H9 (cell line): Measurements from ENCODE around the gene NPAS3. TPM values are rescaled to one million over a fixed set of nuclear protein-coding genes. Genes with fewer than 3 reads are reported as not detected.

Experiments
- DNase-seq: peaks from one replicate; pipeline ENCODE4 v3.0.0-alpha.2; 2017
- H2AFZ ChIP-seq: one replicate; pipeline ENCODE4 v1.6.1; 2013; ENCODE audit warnings: mild to moderate bottlenecking, low read length, control low read depth, moderate library complexity
- H2AK5ac ChIP-seq: 2 replicates; pipeline ENCODE4 v1.6.1; 2013; ENCODE audit warnings: low read length, control low read depth, mixed read lengths; ENCODE audit not compliant: insufficient read length
- H2BK120ac ChIP-seq: one replicate; pipeline ENCODE4 v1.6.1; 2013; ENCODE audit warnings: low read depth, mild to moderate bottlenecking, low read length, control low read depth, inconsistent platforms; ENCODE audit not compliant: poor library complexity, severe bottlenecking
- H2BK12ac ChIP-seq: 2 replicates; pipeline ENCODE4 v1.6.1; 2013; ENCODE audit warnings: low read length, control low read depth, mixed read lengths, low read depth; ENCODE audit not compliant: insufficient read length
- H2BK15ac ChIP-seq: 2 replicates; pipeline ENCODE4 v1.6.1; 2013; ENCODE audit warnings: low read depth, low read length, control low read depth
- H2BK20ac ChIP-seq: one replicate; pipeline ENCODE4 v1.6.1; 2013; ENCODE audit warnings: low read depth, mild to moderate bottlenecking, low read length, control low read depth, inconsistent platforms; ENCODE audit not compliant: poor library complexity, severe bottlenecking
- H2BK5ac ChIP-seq: 2 replicates; pipeline ENCODE4 v1.6.1; 2013; ENCODE audit warnings: low read length, control low read depth, mixed read lengths; ENCODE audit not compliant: insufficient read length
- H3K14ac ChIP-seq: 2 replicates; pipeline ENCODE4 v1.6.1; 2013; ENCODE audit warnings: low read length, control low read depth; ENCODE audit not compliant: insufficient read depth
- H3K18ac ChIP-seq: 2 replicates; pipeline ENCODE4 v1.6.1; 2013; ENCODE audit warnings: low read depth, mild to moderate bottlenecking, mixed read lengths, low read length, control low read depth; ENCODE audit not compliant: insufficient read length
- H3K23ac ChIP-seq: 2 replicates; pipeline ENCODE4 v1.6.1; 2013; ENCODE audit warnings: low read length, control low read depth, mixed read lengths, low read depth; ENCODE audit not compliant: insufficient read length
- H3K23me2 ChIP-seq: 2 replicates; pipeline ENCODE4 v1.6.1; 2013; ENCODE audit warnings: low read depth, mild to moderate bottlenecking, mixed read lengths, low read length, control low read depth; ENCODE audit not compliant: insufficient read length, poor library complexity, severe bottlenecking
- H3K27ac ChIP-seq: 2 replicates; pipeline ENCODE4 v1.5.1; 2013; ENCODE audit warnings: low read length, control low read depth, mixed read lengths, low read depth; ENCODE audit not compliant: insufficient read length
- H3K27me3 ChIP-seq: 2 replicates; pipeline ENCODE4 v1.6.1; 2013; ENCODE audit warnings: low read length, control low read depth, inconsistent platforms; ENCODE audit not compliant: insufficient read depth
- H3K4ac ChIP-seq: 2 replicates; pipeline ENCODE4 v1.6.1; 2013; ENCODE audit warnings: low read depth, mild to moderate bottlenecking, control low read depth, inconsistent platforms, low read length, moderate library complexity
- H3K4me1 ChIP-seq: 2 replicates; pipeline ENCODE4 v1.6.1; 2013; ENCODE audit warnings: low read length, control low read depth, inconsistent platforms; ENCODE audit not compliant: insufficient read depth
- H3K4me2 ChIP-seq: 2 replicates; pipeline ENCODE4 v1.6.1; 2013; ENCODE audit warnings: low read length, control low read depth, mixed read lengths; ENCODE audit not compliant: insufficient read length, insufficient read depth
- H3K56ac ChIP-seq: 2 replicates; pipeline ENCODE4 v1.6.1; 2013; ENCODE audit warnings: low read depth, mild to moderate bottlenecking, mixed read lengths, low read length, control low read depth; ENCODE audit not compliant: insufficient read length
- H3K79me1 ChIP-seq: 2 replicates; pipeline ENCODE4 v1.6.1; 2013; ENCODE audit warnings: low read depth, mild to moderate bottlenecking, moderate library complexity, low read length, control low read depth, inconsistent platforms; ENCODE audit not compliant: insufficient read depth, poor library complexity, severe bottlenecking
- H3K79me2 ChIP-seq: 2 replicates; pipeline ENCODE4 v1.6.1; 2013; ENCODE audit warnings: low read length, control low read depth, inconsistent platforms; ENCODE audit not compliant: insufficient read depth
- H3K9ac ChIP-seq: 2 replicates; pipeline ENCODE4 v1.6.1; 2013; ENCODE audit warnings: low read length, control low read depth, mixed read lengths; ENCODE audit not compliant: insufficient read length; ENCODE audit errors: extremely low read depth
- H3K9me3 ChIP-seq: one replicate; pipeline ENCODE4 v1.6.1; 2013; ENCODE audit warnings: low read depth, low read length, inconsistent platforms; ENCODE audit not compliant: control insufficient read depth
- H3T11ph ChIP-seq: one replicate; pipeline ENCODE4 v1.6.1; 2013; ENCODE audit warnings: mild to moderate bottlenecking, low read length, control low read depth, inconsistent platforms
- H4K20me1 ChIP-seq: one replicate; pipeline ENCODE4 v1.6.1; 2013; ENCODE audit not compliant: control insufficient read depth, insufficient read length, insufficient read depth
- H4K5ac ChIP-seq: 2 replicates; pipeline ENCODE4 v1.6.1; 2013; ENCODE audit warnings: low read depth, mild to moderate bottlenecking, mixed read lengths, low read length, control low read depth; ENCODE audit not compliant: insufficient read length
- H4K8ac ChIP-seq: replicated peaks from 2 replicates; pipeline ENCODE4 v1.6.1; 2013; ENCODE audit warnings: low read length, control low read depth, mixed read lengths, low read depth; ENCODE audit not compliant: insufficient read length
- H4K91ac ChIP-seq: 2 replicates; pipeline ENCODE4 v1.6.1; 2013; ENCODE audit warnings: low read depth, mild to moderate bottlenecking, moderate library complexity, mixed read lengths, low read length, control low read depth; ENCODE audit not compliant: insufficient read length
- H3K27ac Mint-ChIP-seq, 3 experiments: 2 replicates in 2 of 3; 3 replicates in 1 of 3; pipeline ENCODE4 v1.8.0; 2020 to 2021; ENCODE audit warnings: mixed read lengths in 3 of 3, mild to moderate bottlenecking in 1 of 3, moderate library complexity in 1 of 3
- H3K27me3 Mint-ChIP-seq: 2 replicates; pipeline ENCODE4 v1.8.0; 2021; ENCODE audit warnings: low read depth, mild to moderate bottlenecking, moderate library complexity, mixed read lengths
- H3K36me3 Mint-ChIP-seq, 3 experiments: 2 replicates in 2 of 3; 3 replicates in 1 of 3; pipeline ENCODE4 v1.8.0; 2020 to 2021; ENCODE audit warnings: low read depth in 3 of 3, mixed read lengths in 3 of 3; ENCODE audit not compliant: insufficient read depth in 1 of 3
- H3K4me1 Mint-ChIP-seq, 2 experiments: 2 replicates each; pipeline ENCODE4 v1.8.0; 2020; ENCODE audit warnings: mixed read lengths in 2 of 2
- H3K4me3 Mint-ChIP-seq, 2 experiments: 2 replicates in 1 of 2; 3 replicates in 1 of 2; pipeline ENCODE4 v1.8.0; 2020 to 2021; ENCODE audit warnings: mild to moderate bottlenecking in 2 of 2, mixed read lengths in 2 of 2, moderate library complexity in 1 of 2
- H3K9me3 Mint-ChIP-seq, 2 experiments: 2 replicates in 1 of 2; 3 replicates in 1 of 2; pipeline ENCODE4 v1.8.0; 2020; ENCODE audit warnings: mild to moderate bottlenecking in 2 of 2, mixed read lengths in 2 of 2, moderate library complexity in 1 of 2
- WGBS: extraction: QIAGEN DNeasy Blood & Tissue Kit; methylation state at CpG from one replicate; pipeline ENCODE4 v1.1.7; 2013; ENCODE audit warnings: missing lambda C conversion rate, low lambda C conversion rate, mixed read lengths; ENCODE audit not compliant: insufficient read length; ENCODE audit errors: extremely low coverage; 5-methylcytosine and 5-hydroxymethylcytosine counted together
- total RNA-seq: library from RNA; stranded (reverse); gene quantifications from 2 replicates; pipeline ENCODE4 v1.2.1, GENCODE V29; 2021
- TF ChIP-seq, protein P1 (sequence below): fragments of 200-600 bp; sonication (generic); conservative IDR thresholded peaks from 3 replicates; pipeline ENCODE4 v1.8.0; 2021; ENCODE audit warnings: antibody characterized with exemption, mild to moderate bottlenecking

The NPAS3 gene
- total RNA-seq, 1 experiment from 2014 or later: 0.17 TPM

DNA sequence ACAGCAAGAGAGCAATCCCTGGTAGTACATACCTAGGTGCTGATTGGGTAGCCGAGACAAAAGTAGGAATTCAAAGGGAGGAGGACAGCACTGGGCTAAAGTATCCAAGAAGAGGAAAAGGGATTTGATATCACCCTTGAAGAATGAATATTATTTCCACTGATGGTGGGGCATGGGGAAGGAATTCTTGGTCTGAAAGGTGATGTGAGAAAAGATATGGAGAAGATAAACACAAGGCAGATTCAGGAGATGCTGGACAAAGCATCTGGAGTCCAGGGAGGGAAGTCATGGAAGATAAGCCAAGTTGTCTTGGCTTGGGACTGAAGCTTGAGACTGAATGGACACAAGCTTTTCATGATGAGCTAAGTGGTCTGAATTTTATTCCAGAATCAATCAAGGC lies 818.2 kb downstream of the NPAS3 start:
- Histone ChIP-seq H3K56ac (no peak overlapping the region), H3K4ac (no peak overlapping the region), H3K23ac (no peak overlapping the region), H3K4me2 (no peak overlapping the region), H3K27me3 (no peaks in the 10 kb centered on the region), H3K79me1 (no peaks in the 10 kb centered on the region), H2BK5ac (no peak overlapping the region), H2BK120ac (no peak overlapping the region), H3K23me2 (no peaks in the 10 kb centered on the region), H2BK15ac (no peak overlapping the region), H3T11ph (no peak overlapping the region), H3K18ac (no peak overlapping the region), H3K9me3 (no peaks in the 10 kb centered on the region), H2AK5ac (no peak overlapping the region), H4K5ac (no peak overlapping the region), H3K27ac (no peak overlapping the region), H3K79me2 (no peaks in the 10 kb centered on the region), H4K8ac (no peak overlapping the region), H3K4me1 (no peaks in the 10 kb centered on the region), H2BK12ac (no peak overlapping the region), H4K20me1 (no peaks in the 10 kb centered on the region), H3K9ac (no peak overlapping the region), H2AFZ (no peak overlapping the region), H2BK20ac (no peak overlapping the region), H3K14ac (no peak overlapping the region), H4K91ac (no peak overlapping the region)
- TF ChIP-seq, protein P1, sequence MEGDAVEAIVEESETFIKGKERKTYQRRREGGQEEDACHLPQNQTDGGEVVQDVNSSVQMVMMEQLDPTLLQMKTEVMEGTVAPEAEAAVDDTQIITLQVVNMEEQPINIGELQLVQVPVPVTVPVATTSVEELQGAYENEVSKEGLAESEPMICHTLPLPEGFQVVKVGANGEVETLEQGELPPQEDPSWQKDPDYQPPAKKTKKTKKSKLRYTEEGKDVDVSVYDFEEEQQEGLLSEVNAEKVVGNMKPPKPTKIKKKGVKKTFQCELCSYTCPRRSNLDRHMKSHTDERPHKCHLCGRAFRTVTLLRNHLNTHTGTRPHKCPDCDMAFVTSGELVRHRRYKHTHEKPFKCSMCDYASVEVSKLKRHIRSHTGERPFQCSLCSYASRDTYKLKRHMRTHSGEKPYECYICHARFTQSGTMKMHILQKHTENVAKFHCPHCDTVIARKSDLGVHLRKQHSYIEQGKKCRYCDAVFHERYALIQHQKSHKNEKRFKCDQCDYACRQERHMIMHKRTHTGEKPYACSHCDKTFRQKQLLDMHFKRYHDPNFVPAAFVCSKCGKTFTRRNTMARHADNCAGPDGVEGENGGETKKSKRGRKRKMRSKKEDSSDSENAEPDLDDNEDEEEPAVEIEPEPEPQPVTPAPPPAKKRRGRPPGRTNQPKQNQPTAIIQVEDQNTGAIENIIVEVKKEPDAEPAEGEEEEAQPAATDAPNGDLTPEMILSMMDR: no peak
- Mint-ChIP-seq H3K36me3 (0 out of 7 replicates have a peak, but pooled peaks cover 0 to 3% (median 0%) of the 10 kb centered on the region in 3 experiments), H3K27ac (no peak overlapping the region), H3K27me3 (no peaks in the 10 kb centered on the region), H3K4me1 (peaks cover 10 to 15% of the 10 kb centered on the region in 2 experiments), H3K4me3 (no peak overlapping the region), H3K9me3 (no peaks in the 10 kb centered on the region)
- WGBS: no CpG with 5 or more reads among the region's 1 CpG
- no peak for DNase-seq
